ENCODE data around the gene GSN.

The GSN gene

GRCh38 chr9:121336665-121337064, 68.7 kb downstream of the GSN start:
- no peak for DNase-seq (ENCODE audit: low read depth)
- no peak overlapping the region for H3K4me3 ChIP-seq (ENCODE audit: low read depth, low read length)
- no peak for TF ChIP-seq MAX (IDR thresholded peaks at IDR 0.05; ENCODE audit: low read depth, low read length)
- TF ChIP-seq POLR2A (IDR thresholded peaks at IDR 0.05; ENCODE audit: extremely low read depth, insufficient read length): no peak
- TF ChIP-seq CTCF (IDR thresholded peaks at IDR 0.05; ENCODE audit: low read depth, low read length): no peak
- no peak for TF ChIP-seq MYC (IDR thresholded peaks at IDR 0.05; ENCODE audit: low read depth, low read length)

GRCh38 chr9:121339437-121339836, 71.5 kb downstream of the GSN start:
- DNase-seq (ENCODE audit: low read depth): no peak
- H3K4me3 ChIP-seq (ENCODE audit: low read depth, low read length): no peak overlapping the region
- TF ChIP-seq MAX (IDR thresholded peaks at IDR 0.05; ENCODE audit: low read depth, low read length): no peak
- no peak for TF ChIP-seq CTCF (IDR thresholded peaks at IDR 0.05; ENCODE audit: low read depth, low read length)
- TF ChIP-seq POLR2A (IDR thresholded peaks at IDR 0.05; ENCODE audit: extremely low read depth, insufficient read length): no peak
- no peak for TF ChIP-seq MYC (IDR thresholded peaks at IDR 0.05; ENCODE audit: low read depth, low read length)

DNA sequence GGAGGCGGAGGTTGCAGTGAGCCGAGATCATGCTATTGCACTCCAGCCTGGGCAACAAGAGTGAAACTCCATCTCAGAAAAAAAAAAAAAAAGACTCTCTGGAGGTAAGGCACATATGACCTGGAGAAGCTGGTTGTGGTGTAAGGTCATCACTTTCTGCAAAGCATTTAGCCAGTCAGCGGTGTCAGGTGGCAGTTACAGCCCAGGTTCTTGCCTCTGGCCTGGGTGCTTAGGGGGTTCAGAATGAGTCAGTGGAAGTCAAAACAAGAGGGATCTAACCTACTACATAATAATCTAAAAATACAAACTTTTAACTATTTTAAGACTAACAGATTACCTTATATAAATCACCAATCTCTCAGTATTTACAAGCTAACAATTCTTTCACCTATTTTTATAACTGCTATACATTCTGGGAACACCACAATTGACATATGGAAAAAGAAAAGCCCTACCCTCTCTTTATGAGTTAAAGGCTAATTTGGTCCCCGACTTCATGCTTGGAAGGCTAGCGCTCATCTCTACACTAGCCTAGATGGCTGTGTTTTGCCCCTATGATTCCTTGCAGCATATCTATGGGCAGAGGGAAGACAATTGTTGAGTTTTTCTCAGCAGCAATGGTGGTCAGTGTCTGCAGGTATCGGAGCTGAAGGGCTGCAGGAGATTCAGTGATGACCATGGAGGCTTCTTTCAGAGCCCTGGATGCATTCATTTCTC, 72.9 kb downstream of the GSN start:
- no peak overlapping the region for H3K4me3 ChIP-seq (ENCODE audit: low read depth, low read length)
- TF ChIP-seq MYC (IDR thresholded peaks at IDR 0.05; ENCODE audit: low read depth, low read length) (no peak), MAX (IDR thresholded peaks at IDR 0.05; ENCODE audit: low read depth, low read length) (no peak), CTCF (IDR thresholded peaks at IDR 0.05; ENCODE audit: low read depth, low read length) (no peak), POLR2A (IDR thresholded peaks at IDR 0.05; ENCODE audit: extremely low read depth, insufficient read length) (no peak)
- no peak for DNase-seq (ENCODE audit: low read depth)

DNA sequence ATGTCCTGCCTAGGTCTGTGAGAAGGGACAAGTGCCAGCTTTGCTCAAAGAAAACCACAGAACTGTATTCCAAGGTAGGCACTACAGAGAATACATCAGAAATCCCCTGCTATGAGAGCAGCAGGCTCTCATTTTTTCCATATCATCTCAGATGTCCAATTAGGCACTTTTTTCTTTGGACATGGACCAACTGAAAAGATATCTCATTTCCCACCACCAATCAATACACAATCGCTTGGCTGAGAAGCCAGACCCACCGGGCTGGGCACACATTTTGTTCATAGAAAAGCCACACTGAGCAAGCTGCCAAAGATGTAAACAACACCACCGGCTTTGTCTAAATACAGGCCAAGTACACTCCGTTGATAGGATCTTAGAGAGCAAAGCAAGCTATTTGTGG, 76.2 kb downstream of the GSN start:
- TF ChIP-seq CTCF (IDR thresholded peaks at IDR 0.05; ENCODE audit: low read depth, low read length) (no peak), MYC (IDR thresholded peaks at IDR 0.05; ENCODE audit: low read depth, low read length) (no peak), POLR2A (IDR thresholded peaks at IDR 0.05; ENCODE audit: extremely low read depth, insufficient read length) (no peak), MAX (IDR thresholded peaks at IDR 0.05; ENCODE audit: low read depth, low read length) (no peak)
- DNase-seq (ENCODE audit: low read depth): no peak
- no peak overlapping the region for H3K4me3 ChIP-seq (ENCODE audit: low read depth, low read length)

GRCh38 chr9:121345070-121345469, 77.1 kb downstream of the GSN start:
- no peak overlapping the region for H3K4me3 ChIP-seq (ENCODE audit: low read depth, low read length)
- TF ChIP-seq POLR2A (IDR thresholded peaks at IDR 0.05; ENCODE audit: extremely low read depth, insufficient read length) (no peak), MYC (IDR thresholded peaks at IDR 0.05; ENCODE audit: low read depth, low read length) (no peak), MAX (IDR thresholded peaks at IDR 0.05; ENCODE audit: low read depth, low read length) (no peak), CTCF (IDR thresholded peaks at IDR 0.05; ENCODE audit: low read depth, low read length) (no peak)
- DNase-seq (ENCODE audit: low read depth): no peak
